Measurements from ENCODE around the gene AP1M1. TPM values are rescaled to one million over a fixed set of nuclear protein-coding genes. Genes with fewer than 3 reads are reported as not detected.

The AP1M1 gene
- total RNA-seq, result 100 to 1,000 TPM in 1 of 4 donors, 10 to 100 TPM in 3; 68.2 to 119 (median 73.5) TPM

DNA sequence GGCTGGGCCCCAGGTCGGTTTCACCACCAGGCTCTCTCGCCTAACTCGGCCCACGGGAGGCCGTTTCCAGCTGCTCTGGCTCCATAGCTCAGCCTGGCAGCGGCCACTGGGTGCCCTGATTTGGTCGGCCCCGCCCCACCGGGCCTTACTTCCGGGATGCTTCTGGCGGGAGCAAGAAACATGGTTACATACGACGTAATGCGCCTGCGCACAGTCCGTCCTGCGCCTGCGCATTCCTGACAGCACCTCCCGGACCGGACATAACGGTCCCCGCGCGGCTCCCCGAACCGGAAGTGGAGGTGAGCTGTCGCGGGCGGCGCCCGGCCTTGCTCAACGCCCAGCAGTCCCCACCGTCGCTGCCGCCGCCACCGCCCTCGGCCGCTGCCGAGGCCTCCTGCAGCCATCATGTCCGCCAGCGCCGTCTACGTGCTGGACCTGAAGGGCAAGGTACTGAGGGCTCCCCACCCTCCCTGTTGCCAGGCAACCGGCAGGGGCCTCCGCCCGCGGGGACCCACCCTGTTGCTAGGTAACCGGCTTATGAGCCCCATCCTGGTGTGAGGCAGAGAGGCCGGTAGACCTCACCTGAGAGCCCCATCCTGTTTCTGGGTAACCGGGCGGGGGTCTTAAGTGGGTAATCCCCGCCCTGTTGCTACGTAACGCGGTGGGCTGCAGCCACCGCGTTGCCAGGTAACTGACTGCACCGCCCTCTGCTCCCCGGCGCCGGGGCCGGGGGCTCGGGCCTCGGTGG, at the start of gene AP1M1:
Gene AP1M1, plus strand, starts transcription at position 290 of the 748 bp plus-strand sequence. Its CDS starts 116 bp downstream, at position 406.
- H3K4me1 ChIP-seq, result peaks cover 20 to 27% of the 10 kb centered on the region in 2 donors
- intact Hi-C loops (cut with DNase I; ENCODE audit: low total_unique reads) (loop anchor here (1.0 to 10.0 kb wide), 3 partner anchors 12 to 363 kb away; partner anchors contain the start of genes FAM32A and RAB8A), in situ Hi-C loops (cut with MboI; ENCODE audit: low sequenced_read_pairs in 4 of 4) (loop anchor here in 3 of 4 donors (10.0 to 25.0 kb wide), 3 partner anchors 83 to 610 kb away; partner anchors contain the start of gene RAB8A (in 1 of the 3))
- ATAC-seq (peak; percentile 98 to 99), DNase-seq (peak; percentile 96 to 99)
- no peak for TF ChIP-seq CTCF (IDR thresholded peaks at IDR 0.05 in 4 of 5, conservative IDR thresholded peaks at IDR 0.05 in 1 of 5)
- peak; percentile 1 to 56 for TF ChIP-seq POLR2A (IDR thresholded peaks at IDR 0.05)
- H3K4me3 ChIP-seq, result peak within 1 kb of the TSS; percentile 87 to 100 (median 92)
- peak within 1 kb of the TSS; percentile 77 to 93 (median 90) for H3K27ac ChIP-seq
- peaks cover 0 to under 1% of the 10 kb centered on the region in 2 donors for H3K36me3 ChIP-seq
- H3K27me3 ChIP-seq, result no peaks in the 10 kb centered on the region
- H3K9me3 ChIP-seq, result no peaks in the 10 kb centered on the region

- H3K4me1 ChIP-seq, result no peaks in the 10 kb centered on the region
- no peaks in the 10 kb centered on the region for H3K36me3 ChIP-seq
- no peak overlapping the region for H3K4me3 ChIP-seq
- intact Hi-C loops (cut with DNase I; ENCODE audit: low total_unique reads) (no loop called here), in situ Hi-C loops (cut with MboI; ENCODE audit: low sequenced_read_pairs in 4 of 4) (no loop called here)
- no peak for DNase-seq
- ATAC-seq, result no peak
- no peak overlapping the region for H3K27ac ChIP-seq
- no peak for TF ChIP-seq POLR2A (IDR thresholded peaks at IDR 0.05)
- no peaks in the 10 kb centered on the region for H3K9me3 ChIP-seq
- H3K27me3 ChIP-seq, result no peaks in the 10 kb centered on the region
Measured at GRCh38 chr19:16148443-16149229, 49.1 kb upstream of the AP1M1 start.

DNA sequence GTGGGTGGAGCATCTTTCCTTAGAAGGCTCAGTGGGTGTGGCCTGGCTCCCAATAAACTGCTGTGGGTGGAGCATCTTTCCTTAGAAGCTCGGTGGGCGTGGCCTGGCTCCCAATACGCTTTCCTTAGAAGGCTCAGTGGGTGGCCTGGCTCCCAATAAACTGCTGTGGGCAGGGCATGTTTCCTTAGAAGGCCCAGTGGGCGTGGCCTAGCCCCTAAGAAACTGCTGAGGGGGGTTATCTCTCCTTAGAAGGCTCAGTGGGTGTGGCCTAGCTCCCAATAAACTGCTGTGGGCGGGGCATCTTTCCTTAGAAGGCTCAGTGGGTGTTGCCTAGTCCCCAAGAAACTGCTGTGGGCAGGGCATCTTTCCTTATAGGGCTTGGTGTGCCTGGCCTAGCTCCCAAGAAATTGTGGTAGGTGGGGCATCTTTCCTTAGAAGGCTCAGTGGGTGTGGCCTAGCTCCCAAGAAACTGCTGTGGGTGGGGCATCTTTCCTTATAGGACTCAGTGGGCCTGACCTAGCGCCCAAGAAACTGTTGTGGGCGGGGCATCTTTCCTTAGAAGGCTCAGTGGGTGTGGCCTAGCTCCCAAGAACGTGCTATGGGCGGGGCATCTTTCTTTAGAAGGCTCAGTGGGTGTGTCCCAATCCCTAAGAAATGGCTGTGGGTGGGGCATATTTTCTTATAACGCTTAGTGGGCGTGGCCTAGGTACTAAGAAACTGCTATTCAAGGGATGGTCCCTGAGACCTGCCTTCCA, 44.0 kb upstream of the AP1M1 start:
- DNase-seq (no peak), ATAC-seq (no peak)
- TF ChIP-seq POLR2A (IDR thresholded peaks at IDR 0.05) (no peak), CTCF (IDR thresholded peaks at IDR 0.05 in 4 of 5, conservative IDR thresholded peaks at IDR 0.05 in 1 of 5) (no peak)
- Histone ChIP-seq H3K36me3 (no peaks in the 10 kb centered on the region), H3K9me3 (no peaks in the 10 kb centered on the region), H3K4me3 (no peak overlapping the region), H3K27ac (no peak overlapping the region), H3K27me3 (no peaks in the 10 kb centered on the region), H3K4me1 (no peaks in the 10 kb centered on the region)
- in situ Hi-C loops (cut with MboI; ENCODE audit: low sequenced_read_pairs in 4 of 4), result loop anchor here in 2 of 4 donors (25.0 kb wide), 2 partner anchors 541 to 566 kb away; partner anchors contain the start of gene CYP4F8 (in 1 of the 2)
- intact Hi-C loops (cut with DNase I; ENCODE audit: low total_unique reads), result no loop called here

GRCh38 chr19:16154557-16154956, 43.2 kb upstream of the AP1M1 start:
- in situ Hi-C loops (cut with MboI; ENCODE audit: low sequenced_read_pairs in 4 of 4), result loop anchor here in 2 of 4 donors (25.0 kb wide), 2 partner anchors 542 to 567 kb away; partner anchors contain the start of gene CYP4F8 (in 1 of the 2)
- ATAC-seq, result no peak
- no peaks in the 10 kb centered on the region for H3K4me1 ChIP-seq

More at GRCh38 chr19:16154557-16154956, 43.2 kb upstream of the AP1M1 start:
- Histone ChIP-seq H3K27ac (no peak overlapping the region), H3K27me3 (no peaks in the 10 kb centered on the region), H3K4me3 (no peak overlapping the region), H3K36me3 (no peaks in the 10 kb centered on the region), H3K9me3 (no peaks in the 10 kb centered on the region)
- TF ChIP-seq CTCF (IDR thresholded peaks at IDR 0.05 in 4 of 5, conservative IDR thresholded peaks at IDR 0.05 in 1 of 5) (no peak), POLR2A (IDR thresholded peaks at IDR 0.05) (no peak)
- no peak for DNase-seq
- intact Hi-C loops (cut with DNase I; ENCODE audit: low total_unique reads), result no loop called here

Data from gastrocnemius medialis (tissue), 4 donors.